Adrenal gland (tissue), 12 donors: ENCODE results near the gene CASS4. TPM values are rescaled to one million over a fixed set of nuclear protein-coding genes. Genes with fewer than 3 reads are reported as not detected.

Experiments used
- DNase-seq, 7 donors: peaks; one replicate each; pipeline ENCODE4 v3.0.0-alpha.2; 2019 to 2020
- H3K27ac ChIP-seq, 5 donors: fragments of 200-600 bp; sonication (generic) in 4 of 5; 1 replicate in 3 of 5; 2 replicates in 2 of 5; pipeline versions ENCODE4 v1.5.1 to v1.8.0; 2016 to 2020; ENCODE audit warnings: mild to moderate bottlenecking in 1 of 5
- H3K27me3 ChIP-seq: fragments of 200-600 bp; 2 replicates; pipeline ENCODE4 v1.8.0; 2021
- H3K36me3 ChIP-seq, 2 donors: fragments of 200-600 bp; replicated peaks in 1 of 2; 1 replicate in 1 of 2; 2 replicates in 1 of 2; pipeline versions ENCODE4 v1.5.1 to v1.8.0; 2018 to 2022
- H3K4me1 ChIP-seq, 2 donors: fragments of 200-600 bp; replicated peaks in 1 of 2; 1 replicate in 1 of 2; 2 replicates in 1 of 2; pipeline versions ENCODE4 v1.5.1 to v1.8.0; 2018 to 2021
- H3K4me3 ChIP-seq, 4 donors: fragments of 200-600 bp; sonication (generic) in 3 of 4; one replicate each; pipeline ENCODE4 v1.5.1; 2016 to 2018
- H3K9me3 ChIP-seq, 3 donors: fragments of 200-600 bp; sonication (generic) in 1 of 3; replicated peaks in 1 of 3; 1 replicate in 2 of 3; 2 replicates in 1 of 3; pipeline versions ENCODE4 v1.5.1 to v1.8.0; 2016 to 2021
- CTCF ChIP-seq, 6 experiments: fragments of 450-650 bp in 4 of 6; fragments of 200-600 bp in 2 of 6; sonication (generic) in 1 of 6; IDR thresholded peaks; 1 replicate in 5 of 6; 2 replicates in 1 of 6; pipeline versions ENCODE4 v1.5.1 to v1.8.0; 2016 to 2021; ENCODE audit warnings: antibody characterized with exemption in 6 of 6, mild to moderate bottlenecking in 2 of 6, moderate library complexity in 1 of 6
- POLR2A ChIP-seq, 2 donors: fragments of 450-650 bp; IDR thresholded peaks; one replicate each; pipeline ENCODE4 v1.6.1; 2017; ENCODE audit warnings: antibody characterized with exemption in 2 of 2, mild to moderate bottlenecking in 2 of 2, moderate library complexity in 1 of 2
- WGBS, 4 donors: extraction: QIAGEN DNeasy Blood & Tissue Kit in 2 of 4; methylation state at CpG; one replicate each; pipeline versions ENCODE4 v1.1.5 to v1.1.7; 2013 to 2017; 5-methylcytosine and 5-hydroxymethylcytosine counted together
- intact Hi-C, 2 donors: fragments of 100-400 bp; cut with DNase I; formaldehyde crosslinking; loops; one replicate each; pipeline versions ENCODE4 v1.14.1 to v1.15.0; 2022 to 2023
- polyA plus RNA-seq, 3 donors: library from polyadenylated mRNA; stranded (reverse); fragments of 200-250 nt in 2 of 3; fragments of 350-450 nt in 1 of 3; fragmentation: Illumina TruSeq in 1 of 3; extraction: RNeasy Lipid Tissue Mini Kit (QIAGEN cat#74804) in 1 of 3; gene quantifications; one replicate each; pipeline ENCODE4 v1.2.3, GENCODE V29; 2013 to 2014
- total RNA-seq, 9 donors: library from RNA; depleted of rRNA in 4 of 9; stranded (reverse); fragments of >200 nt in 4 of 9; fragments of 120-200 nt in 1 of 9; fragmentation: NEBNext Ultra II Directional in 1 of 9; extraction: Animal tissue kit (Norgen Biotek cat#: 25700) in 1 of 9; gene quantifications; one replicate each; pipeline versions ENCODE4 v1.1.0 to v1.2.4, GENCODE V29; 2013 to 2023
- donor health status: healthy with polysubstance abuse.
- donor health status: Bipolar disorder and iron deficiency.
- donor health status: DM: yes; HTN: yes; CAD: no.
- donor health status: DM: no; HTN: no; CAD: no.
- donor health status: DM: no; HTN: no; CAD: no.
- donor health status: DM: yes; HTN: yes; CAD: no.

CASS4 gene
- total and polyA plus RNA-seq, 12 donors: 0.37 to 4.7 (median 1.4) TPM

DNA sequence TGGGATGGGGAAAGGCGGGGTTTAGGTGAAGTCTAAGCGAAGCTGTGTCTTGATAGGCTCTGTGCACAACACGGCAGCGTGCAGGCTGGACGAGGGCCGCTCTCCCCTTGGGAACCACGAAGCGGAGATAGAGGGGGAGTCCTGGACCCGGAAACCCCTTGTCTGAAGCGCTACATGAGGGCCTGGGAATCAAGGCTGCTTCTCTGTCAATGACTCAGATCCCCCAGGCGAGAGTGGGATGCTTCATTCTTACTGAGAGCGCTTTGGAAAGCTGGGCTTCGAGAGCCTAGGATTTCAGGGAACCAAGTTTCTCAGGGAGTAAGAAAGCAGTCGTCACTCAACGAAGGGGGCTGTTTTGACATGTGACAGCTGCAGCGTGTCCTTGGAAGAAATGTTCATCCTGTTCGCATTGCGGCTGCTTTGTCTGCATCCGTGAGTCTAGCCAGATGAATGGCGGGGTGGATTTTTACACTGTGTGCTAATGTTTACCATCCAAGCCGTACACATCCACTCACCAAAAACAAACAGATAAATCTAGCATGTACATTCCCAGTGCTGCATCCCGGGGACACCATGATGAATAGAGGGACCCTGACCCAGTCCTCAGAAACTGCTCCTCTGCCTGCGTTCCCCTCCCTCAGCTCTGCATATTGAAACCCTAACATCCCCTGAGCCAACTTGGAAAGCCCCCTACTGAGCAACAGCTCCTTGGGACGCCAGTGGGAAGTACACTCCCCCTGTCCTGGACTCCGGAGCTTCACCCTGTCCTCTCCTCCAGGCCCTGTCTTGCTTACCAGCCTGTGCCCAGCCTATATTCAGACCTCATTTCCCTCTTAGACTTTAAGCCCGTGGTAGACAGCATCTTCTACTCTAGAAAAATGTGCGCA lies 31.8 kb downstream of the CASS4 start:
- no peaks in the 10 kb centered on the region for H3K36me3 ChIP-seq
- no peak overlapping the region for H3K27ac ChIP-seq
- WGBS, 4 donors: 50 to 61% (median 59%) methylated on average over 26 to 27 of the region's 27 CpGs
- TF ChIP-seq POLR2A (IDR thresholded peaks at IDR 0.05) (no peak), CTCF (IDR thresholded peaks at IDR 0.05) (no peak)
- DNase-seq: no peak
- intact Hi-C loops: no loop called here
- no peak overlapping the region for H3K4me3 ChIP-seq
- no peaks in the 10 kb centered on the region for H3K9me3 ChIP-seq
- H3K27me3 ChIP-seq: peaks cover 10% of the 10 kb centered on the region
- no peaks in the 10 kb centered on the region for H3K4me1 ChIP-seq

DNA sequence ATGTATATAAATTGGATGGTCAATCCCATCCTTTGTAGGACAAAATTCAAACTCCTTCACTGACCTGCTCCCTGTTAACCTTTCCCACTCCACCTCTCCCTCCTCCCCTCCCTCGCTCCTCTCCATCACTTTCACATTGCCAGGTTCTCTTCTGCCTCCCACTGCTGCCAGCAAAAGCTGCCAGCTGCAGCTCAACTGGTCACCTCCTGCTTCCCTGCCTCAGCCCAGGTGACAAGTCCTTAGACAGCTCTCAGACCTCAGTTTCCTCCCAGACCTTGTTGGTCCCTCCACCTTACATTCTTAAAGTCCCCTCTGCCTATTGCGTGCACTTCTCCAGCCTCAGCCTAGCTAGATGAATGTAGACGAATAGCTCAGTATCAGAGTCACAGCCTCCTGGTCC lies 33.1 kb downstream of the CASS4 start:
- 75 to 86% (median 84%) methylated on average over 3 of the region's 3 CpGs for WGBS, 4 donors

GRCh38 chr20:56445540-56445939 lies 33.5 kb downstream of the CASS4 start:
- Histone ChIP-seq H3K27ac (no peak overlapping the region), H3K27me3 (peaks cover 10% of the 10 kb centered on the region), H3K4me1 (no peaks in the 10 kb centered on the region), H3K36me3 (no peaks in the 10 kb centered on the region), H3K9me3 (no peaks in the 10 kb centered on the region), H3K4me3 (no peak overlapping the region)
- TF ChIP-seq POLR2A (IDR thresholded peaks at IDR 0.05) (no peak), CTCF (IDR thresholded peaks at IDR 0.05) (no peak)
- DNase-seq: no peak
- intact Hi-C loops: no loop called here
- 86 to 92% (median 89%) methylated on average over 12 to 16 of the region's 16 CpGs for WGBS, 4 donors

More for the DNA sequence above, 33.1 kb downstream of the CASS4 start:
- intact Hi-C loops: no loop called here
- Histone ChIP-seq H3K36me3 (no peaks in the 10 kb centered on the region), H3K27me3 (peaks cover 10% of the 10 kb centered on the region), H3K4me3 (no peak overlapping the region), H3K27ac (no peak overlapping the region), H3K9me3 (no peaks in the 10 kb centered on the region), H3K4me1 (no peaks in the 10 kb centered on the region)
- TF ChIP-seq CTCF (IDR thresholded peaks at IDR 0.05): no peak
- TF ChIP-seq POLR2A (IDR thresholded peaks at IDR 0.05): no peak
- no peak for DNase-seq

GRCh38 chr20:56447227-56447626 lies 35.2 kb downstream of the CASS4 start:
- Histone ChIP-seq H3K4me3 (no peak overlapping the region), H3K9me3 (no peaks in the 10 kb centered on the region), H3K27me3 (peaks cover 10% of the 10 kb centered on the region), H3K27ac (no peak overlapping the region), H3K36me3 (no peaks in the 10 kb centered on the region), H3K4me1 (no peaks in the 10 kb centered on the region)
- no peak for DNase-seq
- intact Hi-C loops: no loop called here
- no peak for TF ChIP-seq POLR2A (IDR thresholded peaks at IDR 0.05)
- no peak for TF ChIP-seq CTCF (IDR thresholded peaks at IDR 0.05)
